ENCODE results near the gene DEPDC7. TPM values are rescaled to one million over a fixed set of nuclear protein-coding genes. Genes with fewer than 3 reads are reported as not detected.

The DEPDC7 gene
- total and polyA plus RNA-seq, 9 of the 15 experiments (the other 6 are each of a cell fraction or from before 2014, with no cell fraction given): 5.4 to 19.9 (median 12.0) TPM

GRCh38 chr11:32983506-32983905 is 32.2 kb upstream of the DEPDC7 start:
- Histone ChIP-seq H3K79me2 (ENCODE audit: control insufficient read depth, insufficient read depth, low read length) (no peaks in the 10 kb centered on the region), H3K4me2 (ENCODE audit: insufficient read depth, low read length) (no peak overlapping the region), H3K9ac (ENCODE audit: insufficient read depth in 1 of 2, low read depth in 2 of 2, low read length in 2 of 2) (no peak overlapping the region), H3K4me3 (no peak overlapping the region), H3K9me3 (replicated peaks; ENCODE audit: control insufficient read depth, insufficient read depth, low read depth, low read length) (no peaks in the 10 kb centered on the region), H2AFZ (ENCODE audit: low read depth, low read length) (no peak overlapping the region), H3K27me3 (ENCODE audit: control insufficient read depth in 2 of 2, insufficient read depth in 2 of 2, low read length in 2 of 2) (no peaks in the 10 kb centered on the region), H4K20me1 (replicated peaks; ENCODE audit: control insufficient read depth, insufficient read depth, low read length) (no peaks in the 10 kb centered on the region), H3K4me1 (replicated peaks in 1 of 2; ENCODE audit: control insufficient read depth in 2 of 2, insufficient read depth in 2 of 2, low read length in 2 of 2) (peaks cover 0 to 2% of the 10 kb centered on the region in 2 experiments; a peak in 1 of 5 replicates), H3K9me1 (ENCODE audit: control insufficient read depth, insufficient read depth, low read length) (no peaks in the 10 kb centered on the region), H3K36me3 (ENCODE audit: control insufficient read depth, insufficient read depth, low read length) (peaks cover 2% of the 10 kb centered on the region; the same call in 1 of the 3 replicates), H3K27ac (ENCODE audit: extremely low read depth, low read depth, low read length) (no peak overlapping the region)
- in situ Hi-C loops (cut with MboI) (no loop called here), intact Hi-C loops (cut with micrococcal nuclease) (no loop called here)
- DNase-seq (ENCODE audit: extremely low read depth in 1 of 4, low spot score in 3 of 4) (no peak), ATAC-seq (peak; percentile 27; the same call in 2 of the 3 replicates), FAIRE-seq (no peak)
- ChIA-PET POLR2A (interaction anchor here (1.4 kb wide), 2 partner anchors 11 to 13 kb away, joined by 4 to 5 read pairs; no protein-coding TSS in a partner anchor), CTCF (ENCODE audit: low intra/inter-chr PET ratio) (no interaction called here)
- BruUV-seq (replicated peaks): no TSS peak
- TF ChIP-seq ZNF316 (IDR thresholded peaks at IDR 0.05): peak; percentile 22; the same call in 1 of the 2 replicates
- no peak for TF ChIP-seq FOXP1 (CRISPR knock-in tag; IDR thresholded peaks at IDR 0.05)
- WGBS (ENCODE audit: insufficient coverage, low coverage, missing lambda C conversion rate): 39% methylated on average over 2 of the region's 2 CpGs

GRCh38 chr11:32985600-32985999 is 30.1 kb upstream of the DEPDC7 start:
- H3K4me2 ChIP-seq (ENCODE audit: insufficient read depth, low read length): no peak overlapping the region
- no peak overlapping the region; a peak in 1 of 4 replicates for H3K9ac ChIP-seq (ENCODE audit: insufficient read depth in 1 of 2, low read depth in 2 of 2, low read length in 2 of 2)
- H2AFZ ChIP-seq (ENCODE audit: low read depth, low read length): no peak overlapping the region
- no peaks in the 10 kb centered on the region for H3K27me3 ChIP-seq (ENCODE audit: control insufficient read depth in 2 of 2, insufficient read depth in 2 of 2, low read length in 2 of 2)
- H3K79me2 ChIP-seq (ENCODE audit: control insufficient read depth, insufficient read depth, low read length): no peaks in the 10 kb centered on the region
- FAIRE-seq (no peak), DNase-seq (ENCODE audit: extremely low read depth in 1 of 4, low spot score in 3 of 4) (no peak), ATAC-seq (peak; percentile 44)
- no peak overlapping the region for H3K4me3 ChIP-seq
- no peaks in the 10 kb centered on the region for H3K9me1 ChIP-seq (ENCODE audit: control insufficient read depth, insufficient read depth, low read length)
- H4K20me1 ChIP-seq (replicated peaks; ENCODE audit: control insufficient read depth, insufficient read depth, low read length): no peaks in the 10 kb centered on the region
- in situ Hi-C loops (cut with MboI) (no loop called here), intact Hi-C loops (cut with micrococcal nuclease) (no loop called here)
- ChIA-PET POLR2A (interaction anchor here (0.6 kb wide), 1 partner anchor 593 kb away, joined by 3 read pairs; no protein-coding TSS in a partner anchor), CTCF (ENCODE audit: low intra/inter-chr PET ratio) (no interaction called here)
- H3K4me1 ChIP-seq (replicated peaks in 1 of 2; ENCODE audit: control insufficient read depth in 2 of 2, insufficient read depth in 2 of 2, low read length in 2 of 2): peaks cover 0 to 2% of the 10 kb centered on the region in 2 experiments; a peak in 1 of 5 replicates
- BruUV-seq (replicated peaks): no TSS peak
- no peak overlapping the region for H3K27ac ChIP-seq (ENCODE audit: extremely low read depth, low read depth, low read length)
- H3K36me3 ChIP-seq (ENCODE audit: control insufficient read depth, insufficient read depth, low read length): no peaks in the 10 kb centered on the region
- WGBS (ENCODE audit: insufficient coverage, low coverage, missing lambda C conversion rate): 24% methylated on average over 5 of the region's 5 CpGs
- no peaks in the 10 kb centered on the region for H3K9me3 ChIP-seq (replicated peaks; ENCODE audit: control insufficient read depth, insufficient read depth, low read depth, low read length)
- TF ChIP-seq COPS2 (conservative IDR thresholded peaks at IDR 0.05) (no peak), RERE (CRISPR knock-in tag; IDR thresholded peaks at IDR 0.05; ENCODE audit: borderline replicate concordance) (no peak), LEF1 (IDR thresholded peaks at IDR 0.05) (no peak), GMEB1 (CRISPR knock-in tag; IDR thresholded peaks at IDR 0.05) (no peak), TEAD2 (tag; IDR thresholded peaks at IDR 0.05) (no peak)
